DMS114 treated with DMSO at 0.1 percent for 48 hours (cell line): ENCODE data around the gene NGLY1.

Experiments used
- DNase-seq: peaks from one replicate; lab custom pipeline; 2025; ENCODE audit not compliant: unreplicated experiment; lab: John Stamatoyannopoulos, UW

NGLY1 gene, protein sequence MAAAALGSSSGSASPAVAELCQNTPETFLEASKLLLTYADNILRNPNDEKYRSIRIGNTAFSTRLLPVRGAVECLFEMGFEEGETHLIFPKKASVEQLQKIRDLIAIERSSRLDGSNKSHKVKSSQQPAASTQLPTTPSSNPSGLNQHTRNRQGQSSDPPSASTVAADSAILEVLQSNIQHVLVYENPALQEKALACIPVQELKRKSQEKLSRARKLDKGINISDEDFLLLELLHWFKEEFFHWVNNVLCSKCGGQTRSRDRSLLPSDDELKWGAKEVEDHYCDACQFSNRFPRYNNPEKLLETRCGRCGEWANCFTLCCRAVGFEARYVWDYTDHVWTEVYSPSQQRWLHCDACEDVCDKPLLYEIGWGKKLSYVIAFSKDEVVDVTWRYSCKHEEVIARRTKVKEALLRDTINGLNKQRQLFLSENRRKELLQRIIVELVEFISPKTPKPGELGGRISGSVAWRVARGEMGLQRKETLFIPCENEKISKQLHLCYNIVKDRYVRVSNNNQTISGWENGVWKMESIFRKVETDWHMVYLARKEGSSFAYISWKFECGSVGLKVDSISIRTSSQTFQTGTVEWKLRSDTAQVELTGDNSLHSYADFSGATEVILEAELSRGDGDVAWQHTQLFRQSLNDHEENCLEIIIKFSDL

DNA sequence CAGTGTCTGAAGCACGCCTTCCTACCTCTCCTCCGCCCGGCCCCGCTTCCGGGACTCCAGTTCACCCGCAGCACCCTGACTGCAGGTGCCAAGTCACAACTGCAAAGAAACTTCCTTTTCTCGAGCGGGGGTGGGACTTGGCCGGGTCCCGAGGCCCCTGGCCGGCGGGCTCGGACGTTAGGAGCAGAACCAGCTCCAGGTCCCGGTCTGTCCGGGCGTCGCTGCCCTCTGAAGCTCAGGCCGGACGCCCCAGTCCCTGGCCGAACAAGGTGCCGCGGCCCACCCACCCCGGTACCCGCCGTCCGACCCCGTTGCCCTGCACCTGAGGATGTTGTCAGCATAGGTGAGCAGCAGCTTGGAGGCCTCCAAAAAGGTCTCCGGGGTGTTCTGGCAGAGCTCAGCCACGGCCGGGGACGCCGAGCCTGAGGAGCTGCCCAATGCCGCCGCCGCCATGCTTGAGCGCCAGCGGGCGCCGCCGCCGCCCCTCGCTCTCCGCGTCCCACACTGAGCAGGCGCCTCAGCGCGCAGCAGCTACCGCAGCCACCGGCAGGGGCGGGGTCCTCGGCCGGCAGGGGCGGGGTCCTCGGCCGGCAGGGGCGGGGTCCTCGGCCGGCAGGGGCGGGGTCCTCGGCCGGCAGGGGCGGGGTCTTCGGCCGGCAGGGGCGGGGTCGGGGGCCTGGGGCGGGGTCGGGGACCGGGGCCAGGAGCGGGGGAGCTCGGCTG, at the start of gene NGLY1:
TSS of gene NGLY1 (minus strand) at position 506 of the 723 bp plus-strand sequence. CDS start at position 453, 53 bp downstream.
- DNase-seq = peak; percentile 10

DNA sequence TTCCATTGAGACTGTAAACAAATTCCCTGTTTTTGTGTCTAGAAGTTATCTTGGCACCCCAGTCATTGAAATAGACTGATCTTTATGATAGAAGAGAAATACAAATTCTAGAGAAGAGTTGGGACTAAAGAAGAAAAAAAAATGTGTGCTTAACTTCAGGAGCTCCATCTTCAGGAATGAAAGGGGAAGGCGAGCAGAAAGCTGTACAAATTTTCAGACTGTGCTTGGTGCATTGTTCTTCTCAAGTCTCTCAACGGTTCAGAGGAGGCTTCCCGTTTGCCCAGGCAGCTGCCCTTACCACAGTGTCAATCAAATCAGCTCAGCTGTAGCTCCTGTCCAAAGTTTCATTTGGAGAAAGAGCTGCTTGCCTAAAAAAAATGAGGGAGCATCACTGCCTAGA, 48.3 kb upstream of the NGLY1 start:
- peak; percentile 45 for DNase-seq

DNA sequence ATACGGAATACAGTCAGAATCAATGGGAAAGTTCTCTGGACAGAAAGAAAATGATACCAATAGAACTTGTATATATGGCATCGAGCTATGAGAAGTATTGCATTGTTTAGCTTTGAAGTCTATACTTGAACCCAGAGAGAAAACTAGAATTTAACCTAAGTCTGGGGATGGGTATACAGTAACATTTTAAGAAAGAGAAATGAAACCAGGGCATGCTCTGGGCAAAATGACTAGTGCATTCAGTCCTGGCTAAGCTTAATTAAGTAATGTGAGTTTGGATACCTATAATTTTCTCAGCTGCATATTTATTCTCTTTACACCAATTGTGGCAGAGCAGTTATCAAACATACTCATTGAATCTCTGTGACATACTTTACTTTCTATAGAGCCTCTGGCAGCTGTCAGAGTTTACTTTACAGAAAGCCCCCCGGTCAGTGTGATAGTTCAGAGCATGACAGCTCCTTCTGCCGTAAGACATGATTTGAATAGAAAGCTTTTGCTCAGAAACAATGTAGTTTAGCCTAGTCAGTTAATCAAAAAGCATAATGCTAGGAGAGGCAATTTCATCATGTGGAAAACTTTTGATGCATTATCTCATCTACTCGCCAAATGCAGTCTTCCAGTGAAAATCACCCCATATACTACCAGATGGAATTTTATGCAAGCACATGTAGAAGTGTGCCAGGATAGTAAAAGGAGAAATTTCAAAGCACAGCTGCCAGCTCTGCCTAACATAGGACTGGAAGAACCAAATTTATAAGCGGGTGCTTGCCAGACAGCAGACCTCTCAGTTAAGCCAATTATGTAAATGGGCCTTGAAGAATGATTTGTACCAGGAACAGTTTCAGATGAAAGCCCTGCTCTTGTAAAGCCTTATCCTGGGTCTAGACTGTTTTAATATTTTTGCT, 47.4 kb upstream of the NGLY1 start:
- no peak for DNase-seq

DNA sequence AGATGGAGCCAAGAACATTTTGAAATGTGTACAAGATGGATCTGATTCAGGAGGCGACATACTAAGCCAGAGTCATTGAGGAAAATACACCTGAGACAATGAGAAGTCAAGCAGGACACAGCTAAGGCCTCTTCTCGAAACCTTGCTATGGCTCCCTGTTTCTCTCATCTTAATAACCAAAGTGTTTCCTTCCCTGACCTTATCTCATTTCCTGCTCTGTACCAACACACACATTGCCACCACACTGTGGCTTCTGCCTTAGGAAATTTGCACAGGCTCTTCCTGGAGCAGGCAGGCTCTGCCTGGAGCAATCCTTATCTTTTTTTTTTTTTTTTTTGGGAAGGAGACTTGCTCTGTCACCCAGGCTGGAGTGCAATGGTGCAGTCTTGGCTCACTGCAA, 43.3 kb upstream of the NGLY1 start:
- no peak for DNase-seq

DNA sequence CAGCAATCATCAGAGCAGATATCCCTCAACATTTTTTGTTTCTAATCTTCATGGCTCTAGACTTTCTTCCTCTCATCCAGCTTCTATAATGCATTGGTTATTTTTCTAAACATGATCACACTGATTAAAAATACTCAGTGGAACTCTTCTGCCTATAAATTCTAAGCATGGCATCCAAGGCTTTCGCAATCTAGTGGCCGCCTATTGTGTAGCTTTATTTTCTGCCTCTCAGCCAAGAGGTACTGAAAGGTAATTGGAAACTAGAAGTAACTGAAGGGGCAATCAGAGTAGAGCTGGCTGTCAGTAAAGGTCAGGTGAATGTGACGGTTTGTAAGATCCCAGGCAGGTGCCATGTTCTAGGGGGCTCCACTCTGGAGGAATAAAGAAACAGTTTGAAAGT, 40.1 kb upstream of the NGLY1 start:
- no peak for DNase-seq

DNA sequence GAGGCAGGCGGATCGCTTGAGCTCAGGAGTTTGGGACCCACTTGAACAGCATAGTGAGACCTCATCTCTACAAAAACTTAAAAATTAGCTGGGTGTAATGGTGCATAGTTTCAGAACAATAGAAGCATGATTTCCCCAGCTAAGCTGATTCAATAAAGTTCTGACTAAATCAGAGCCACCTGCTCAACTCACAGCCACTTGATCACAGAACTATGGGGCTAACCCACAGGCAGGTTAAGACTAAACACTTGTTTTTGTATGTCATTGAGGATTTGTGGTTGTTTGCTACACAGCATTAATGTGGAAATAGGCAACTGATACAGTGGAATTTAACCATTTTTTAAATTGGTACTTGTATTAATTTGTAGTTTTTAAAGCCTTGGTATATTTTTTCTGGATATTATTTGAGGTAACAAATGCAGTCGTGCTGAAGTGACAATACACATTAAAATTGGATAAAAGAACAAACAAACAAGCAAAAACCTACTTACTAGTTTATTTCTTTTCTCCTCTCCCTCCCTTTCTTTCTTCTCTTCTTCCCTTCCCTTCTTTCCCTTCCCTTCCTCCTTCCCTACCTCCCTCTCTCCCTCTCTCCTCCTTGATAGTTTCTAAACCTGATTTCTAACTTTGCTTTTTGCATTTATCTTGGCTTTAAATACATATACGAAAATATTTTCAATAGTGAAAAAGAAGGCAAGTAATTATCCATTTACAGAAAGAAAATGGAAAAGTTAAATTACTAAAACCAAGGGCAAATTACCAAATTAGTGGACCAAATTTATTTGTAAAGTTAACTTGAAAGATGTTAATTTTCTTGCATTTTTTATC, 38.7 kb upstream of the NGLY1 start:
- no peak for DNase-seq

DNA sequence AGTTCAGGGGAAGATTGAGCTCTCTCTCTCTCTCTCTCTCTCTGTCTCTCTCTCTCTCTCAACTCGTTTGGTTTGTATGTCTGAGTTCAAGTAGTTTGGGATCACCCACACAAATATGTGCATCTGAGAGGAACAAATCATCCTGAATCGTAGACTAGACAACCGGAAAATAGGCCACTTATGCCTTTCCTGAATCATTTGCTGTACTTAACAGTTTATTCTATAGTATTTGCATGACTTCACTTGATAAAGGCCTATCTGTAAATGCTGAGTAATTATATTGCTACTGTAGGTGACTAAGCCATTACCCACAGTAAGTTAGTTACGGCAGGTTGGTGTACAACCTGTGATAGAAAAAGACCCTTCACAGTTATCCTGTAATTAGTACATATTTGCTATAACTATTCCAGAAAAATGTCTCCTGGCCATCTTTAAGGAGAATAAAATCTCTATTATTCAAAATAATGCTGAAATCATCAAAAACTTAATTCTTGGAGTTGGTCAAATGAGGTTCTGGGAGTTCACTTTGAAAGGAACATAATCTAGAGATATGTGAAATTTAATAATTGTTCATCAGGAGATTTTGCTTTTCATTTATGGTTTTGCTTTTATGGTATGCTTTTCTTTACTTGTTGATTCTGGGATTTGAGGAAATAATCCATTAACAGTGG, 37.7 kb upstream of the NGLY1 start:
- no peak for DNase-seq

DNA sequence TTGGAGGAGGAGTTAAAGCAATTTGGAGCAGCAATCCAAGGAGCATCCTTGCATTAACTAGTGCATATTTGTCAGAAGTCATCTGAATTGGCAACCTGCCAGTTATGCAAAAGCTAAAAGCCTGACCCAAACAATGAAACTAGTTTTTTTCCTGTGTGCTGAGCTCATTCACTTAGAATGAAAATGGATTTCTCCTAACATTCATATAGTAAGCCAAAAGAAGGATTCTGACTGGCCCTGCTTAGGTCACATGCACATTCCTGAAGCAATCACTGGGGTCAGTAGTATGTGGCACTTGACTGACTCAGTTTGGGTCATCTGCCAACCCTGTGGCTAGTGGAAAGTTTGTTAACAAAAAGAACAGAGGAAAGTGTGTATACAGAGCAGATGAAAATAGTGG, 37.1 kb upstream of the NGLY1 start:
- no peak for DNase-seq

DNA sequence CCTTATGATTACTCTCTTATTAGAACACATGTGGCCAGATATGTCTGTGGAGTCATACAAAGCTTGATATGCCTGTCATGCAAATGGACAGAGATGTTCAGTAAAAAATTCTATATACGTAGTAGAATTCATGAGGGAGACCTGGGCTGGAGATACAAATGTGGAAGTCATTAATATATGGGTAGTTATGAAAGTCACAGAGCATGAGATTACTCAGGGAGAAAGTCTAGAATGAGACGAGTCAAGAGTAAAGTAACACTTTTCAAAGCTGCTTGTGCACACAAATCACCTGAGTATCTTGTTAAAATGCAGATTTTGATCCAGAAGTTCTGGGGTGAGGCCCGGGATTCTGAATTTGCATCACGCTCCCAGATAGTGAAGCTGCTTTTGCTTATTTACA, 35.1 kb upstream of the NGLY1 start:
- no peak for DNase-seq

DNA sequence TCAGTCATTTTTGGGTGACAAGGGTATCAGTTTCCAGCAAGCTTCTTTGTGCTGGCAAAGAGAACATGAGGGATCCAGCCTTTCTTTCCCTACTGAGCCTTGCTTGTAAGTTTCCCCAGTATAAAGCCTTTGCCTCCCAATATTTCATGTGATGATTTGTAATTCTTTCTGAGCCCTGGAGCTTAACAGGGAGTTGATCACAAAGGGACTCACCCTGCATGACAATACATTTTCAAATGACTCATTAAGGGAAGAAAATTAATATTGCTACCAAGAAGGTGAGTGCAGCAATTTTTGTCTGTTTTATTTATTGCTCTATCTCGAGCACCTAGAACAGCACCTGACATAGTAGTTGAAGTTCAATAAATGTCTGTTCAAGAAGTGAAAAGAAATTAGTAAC, 34.4 kb upstream of the NGLY1 start:
- no peak for DNase-seq

DNA sequence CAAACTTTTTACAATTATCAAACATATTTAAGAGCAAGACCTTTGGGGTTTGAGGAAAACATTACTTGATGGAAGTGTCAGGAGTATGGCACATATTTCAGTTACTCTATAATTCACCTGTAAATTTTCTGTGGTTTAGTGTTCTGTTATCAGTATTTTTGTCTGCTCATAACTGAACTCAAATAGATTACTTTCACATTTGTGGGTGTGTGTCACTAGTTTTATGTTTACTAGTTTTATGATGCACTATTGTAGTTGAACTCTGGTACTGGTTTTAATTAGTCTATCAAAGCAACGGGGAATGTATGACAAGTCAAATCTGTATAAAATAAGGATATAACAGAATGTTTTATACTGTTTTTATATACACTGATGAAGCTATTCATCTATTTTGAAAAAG, 33.9 kb upstream of the NGLY1 start:
- no peak for DNase-seq

DNA sequence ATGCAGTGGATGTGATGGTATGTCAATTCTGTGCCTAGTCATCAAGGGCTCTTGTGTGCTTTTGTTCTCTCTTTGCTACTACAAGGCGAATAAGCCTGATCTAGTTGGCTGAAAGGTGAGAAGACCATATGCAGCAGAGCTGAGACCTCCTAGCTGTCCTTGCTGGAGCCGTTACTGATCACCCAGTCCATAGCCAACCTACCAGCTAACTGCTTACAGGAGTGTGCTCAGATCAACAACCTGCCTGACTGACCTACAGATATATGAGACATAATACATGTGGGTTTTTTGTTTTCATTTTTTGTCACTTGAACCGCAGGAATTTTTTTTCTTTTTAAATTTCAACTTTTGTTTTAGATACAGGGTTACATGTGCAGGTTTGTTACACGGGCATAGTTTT, 29.4 kb upstream of the NGLY1 start:
- DNase-seq = no peak

DNA sequence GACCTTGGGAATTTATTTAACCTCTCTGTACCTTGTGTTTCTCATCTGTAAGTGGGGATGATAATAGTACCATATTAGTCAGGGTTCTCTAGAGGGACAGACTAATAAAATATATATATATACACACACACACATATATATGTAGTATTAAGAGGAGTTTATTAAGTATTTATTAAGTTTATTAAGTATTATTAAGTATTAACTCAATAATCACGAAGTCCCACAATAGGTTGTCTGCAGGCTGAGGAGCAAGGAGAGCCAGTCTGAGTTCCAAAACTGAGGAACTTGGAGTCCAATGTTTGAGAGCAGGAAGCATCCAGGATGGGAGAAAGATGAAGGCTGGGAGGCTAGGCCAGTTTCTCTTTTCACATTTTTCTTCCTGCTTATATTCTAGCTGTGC, 21.4 kb upstream of the NGLY1 start:
- no peak for DNase-seq

DNA sequence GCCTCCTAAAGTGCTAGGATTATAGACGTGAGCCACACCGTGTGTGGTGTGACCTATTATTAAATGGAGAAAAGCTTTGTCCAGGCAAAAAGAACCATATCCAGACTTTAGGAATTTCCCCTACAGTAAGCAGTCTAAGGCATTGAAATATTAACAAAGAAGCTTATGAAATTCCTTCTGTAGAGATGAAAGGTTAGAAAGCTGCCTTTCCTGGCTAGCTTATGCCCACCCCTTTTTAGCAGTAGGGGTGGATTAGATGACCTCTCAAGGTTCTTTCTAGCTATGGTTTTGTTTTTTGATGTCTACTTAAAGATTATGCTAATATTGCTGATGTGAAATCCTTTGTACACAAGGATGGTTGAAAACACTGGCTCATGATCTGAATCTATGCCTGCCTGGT, 20.6 kb upstream of the NGLY1 start:
- DNase-seq = no peak

DNA sequence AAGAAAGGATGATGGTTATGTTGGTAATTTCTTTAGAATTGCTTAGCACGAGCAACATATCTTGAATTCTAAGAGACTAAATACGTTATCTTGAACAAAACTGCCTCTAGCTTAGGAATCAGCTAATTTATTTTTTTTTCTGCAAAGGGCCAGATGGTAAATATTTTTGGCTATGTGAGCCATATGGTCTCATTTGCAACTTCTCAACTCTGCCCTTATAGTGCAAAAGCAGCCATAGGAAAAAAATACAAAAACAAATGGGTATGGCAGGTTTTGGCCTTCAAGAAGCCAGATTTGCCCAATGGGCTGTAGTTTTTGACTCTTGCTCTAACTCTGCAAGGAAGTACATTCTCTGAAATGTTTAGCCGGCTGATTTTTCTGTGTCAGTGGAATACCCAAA, 18.5 kb upstream of the NGLY1 start:
- no peak for DNase-seq

DNA sequence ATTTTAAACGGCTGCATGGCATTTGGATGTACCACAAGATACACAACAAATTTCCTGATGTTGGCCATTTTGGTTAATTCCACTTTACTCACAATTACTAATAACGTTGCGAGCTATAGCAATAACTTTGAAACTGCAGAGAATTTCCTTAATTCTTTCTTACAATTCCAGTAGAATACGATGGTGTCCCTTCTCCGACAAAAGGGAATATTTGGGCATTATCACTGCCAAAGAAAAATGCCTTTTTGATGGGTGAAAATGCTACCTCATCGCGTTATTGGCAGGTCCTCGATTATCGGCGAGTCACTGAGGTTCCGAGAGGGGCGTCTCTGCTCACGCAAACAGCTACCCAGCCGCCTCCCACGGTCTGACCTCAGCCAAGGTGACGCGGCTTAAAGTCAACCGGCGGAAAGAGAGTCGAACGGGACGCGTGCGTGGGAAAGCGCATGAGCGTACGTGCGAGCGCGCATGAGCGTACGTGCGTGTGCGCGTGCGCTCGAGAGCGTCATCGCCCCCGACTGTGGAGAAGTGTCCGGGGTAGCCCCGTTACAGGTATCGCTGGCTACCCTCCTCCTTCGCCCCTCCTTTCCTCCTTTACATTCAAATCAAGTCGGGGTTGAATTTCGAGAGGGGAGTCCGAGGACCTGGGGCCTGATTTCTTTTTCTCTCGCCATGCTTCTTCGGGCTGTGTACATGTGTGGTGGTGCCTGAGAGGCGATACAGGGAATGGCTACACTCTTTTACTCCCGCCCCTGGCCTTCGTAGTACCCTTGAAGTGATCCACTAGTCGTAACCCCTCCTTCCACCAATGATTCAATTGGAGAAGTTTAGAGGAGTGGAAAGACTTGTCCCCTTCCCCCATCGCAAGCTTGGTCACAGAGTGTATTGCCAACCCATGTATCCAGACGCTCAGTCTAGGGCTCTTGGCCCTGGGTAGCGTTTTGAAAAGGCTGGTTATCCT, 6.6 kb upstream of the NGLY1 start, which contains the start of gene OXSM:
TSS of gene OXSM (plus strand) at position 495 of the 961 bp plus-strand sequence. CDS start 931 bp downstream, outside the sequence.
- DNase-seq = peak; percentile 65

DNA sequence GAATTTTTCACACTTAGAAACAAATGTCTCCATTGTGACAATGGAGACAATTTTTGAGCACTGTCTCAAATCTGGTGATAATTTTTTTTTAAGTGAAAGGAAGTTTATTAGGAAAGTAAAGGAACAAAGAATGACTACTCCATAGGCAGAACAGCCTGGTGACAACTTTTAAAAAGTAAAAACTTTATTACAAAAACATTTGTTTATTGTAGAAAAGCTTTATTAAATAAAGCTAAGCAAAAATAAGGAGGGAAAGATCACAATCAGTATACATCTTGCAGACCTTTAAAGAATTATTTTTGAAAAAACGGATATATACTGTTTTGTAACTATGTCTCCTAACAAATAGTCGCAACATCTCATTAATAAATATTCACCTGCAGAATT, 6.0 kb upstream of the NGLY1 start:
- DNase-seq = no peak

DNA sequence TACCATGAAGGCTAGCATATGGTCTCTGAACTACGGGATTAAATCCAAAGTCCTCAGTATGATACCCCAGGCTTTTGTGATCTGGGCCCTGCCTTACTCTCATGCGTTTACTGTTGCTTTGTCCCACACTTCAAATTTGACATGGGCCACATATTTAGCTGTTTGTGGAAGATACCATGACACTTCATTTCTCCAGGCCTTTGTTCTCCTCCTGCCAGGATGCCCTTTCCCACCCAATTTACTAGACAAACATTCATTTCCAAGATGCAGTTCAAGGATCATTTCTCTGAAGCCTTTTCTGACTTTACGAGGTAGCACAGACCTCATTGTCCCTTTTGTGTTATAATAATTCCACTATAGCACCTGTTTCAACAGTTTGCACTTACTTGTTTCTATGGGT, 4.4 kb upstream of the NGLY1 start:
- no peak for DNase-seq
